Testis (tissue), 2 donors: ENCODE results near the gene NUDCD3.

ENCODE experiments used
- POLR2A ChIP-seq: fragments of 450-650 bp; IDR thresholded peaks from one replicate; pipeline ENCODE4 v1.6.1; 2017; ENCODE audit warnings: antibody characterized with exemption, mild to moderate bottlenecking, moderate library complexity
- TF ChIP-seq, protein P1 (sequence below), 3 experiments: fragments of 450-650 bp in 2 of 3; fragments of 200-600 bp in 1 of 3; sonication (generic) in 1 of 3; IDR thresholded peaks; one replicate each; pipeline ENCODE4 v1.5.1; 2016 to 2019; ENCODE audit warnings: antibody characterized with exemption in 3 of 3, mild to moderate bottlenecking in 2 of 3, moderate library complexity in 1 of 3

GRCh38 chr7:44366986-44367385 is 123.5 kb downstream of the NUDCD3 start:
- TF ChIP-seq, protein P1, sequence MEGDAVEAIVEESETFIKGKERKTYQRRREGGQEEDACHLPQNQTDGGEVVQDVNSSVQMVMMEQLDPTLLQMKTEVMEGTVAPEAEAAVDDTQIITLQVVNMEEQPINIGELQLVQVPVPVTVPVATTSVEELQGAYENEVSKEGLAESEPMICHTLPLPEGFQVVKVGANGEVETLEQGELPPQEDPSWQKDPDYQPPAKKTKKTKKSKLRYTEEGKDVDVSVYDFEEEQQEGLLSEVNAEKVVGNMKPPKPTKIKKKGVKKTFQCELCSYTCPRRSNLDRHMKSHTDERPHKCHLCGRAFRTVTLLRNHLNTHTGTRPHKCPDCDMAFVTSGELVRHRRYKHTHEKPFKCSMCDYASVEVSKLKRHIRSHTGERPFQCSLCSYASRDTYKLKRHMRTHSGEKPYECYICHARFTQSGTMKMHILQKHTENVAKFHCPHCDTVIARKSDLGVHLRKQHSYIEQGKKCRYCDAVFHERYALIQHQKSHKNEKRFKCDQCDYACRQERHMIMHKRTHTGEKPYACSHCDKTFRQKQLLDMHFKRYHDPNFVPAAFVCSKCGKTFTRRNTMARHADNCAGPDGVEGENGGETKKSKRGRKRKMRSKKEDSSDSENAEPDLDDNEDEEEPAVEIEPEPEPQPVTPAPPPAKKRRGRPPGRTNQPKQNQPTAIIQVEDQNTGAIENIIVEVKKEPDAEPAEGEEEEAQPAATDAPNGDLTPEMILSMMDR (IDR thresholded peaks at IDR 0.05): no peak
- TF ChIP-seq POLR2A: no peak
